GM10266 (cell line): Measurements from ENCODE around the gene SDHC.

Experiments used
- DNase-seq: peaks from one replicate; pipeline ENCODE4 v3.0.0; 2012; ENCODE audit errors: extremely low spot score
- CTCF ChIP-seq: IDR thresholded peaks from 2 replicates; pipeline ENCODE4 v1.5.1; 2012; ENCODE audit warnings: mild to moderate bottlenecking, low read depth; ENCODE audit not compliant: control insufficient read depth, insufficient read depth; ENCODE audit errors: missing control alignments

The SDHC gene, protein sequence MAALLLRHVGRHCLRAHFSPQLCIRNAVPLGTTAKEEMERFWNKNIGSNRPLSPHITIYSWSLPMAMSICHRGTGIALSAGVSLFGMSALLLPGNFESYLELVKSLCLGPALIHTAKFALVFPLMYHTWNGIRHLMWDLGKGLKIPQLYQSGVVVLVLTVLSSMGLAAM

GRCh38 chr1:161314201-161314981 is at the start of gene SDHC:
TSS of gene SDHC (plus strand) at chr1:161314381. CDS start at chr1:161314406, 25 bp downstream.
- peak; percentile 9 for TF ChIP-seq CTCF
- peak; percentile 93 for DNase-seq

GRCh38 chr1:161265305-161265704 is 48.9 kb upstream of the SDHC start:
- DNase-seq, result no peak
- no peak for TF ChIP-seq CTCF

DNA sequence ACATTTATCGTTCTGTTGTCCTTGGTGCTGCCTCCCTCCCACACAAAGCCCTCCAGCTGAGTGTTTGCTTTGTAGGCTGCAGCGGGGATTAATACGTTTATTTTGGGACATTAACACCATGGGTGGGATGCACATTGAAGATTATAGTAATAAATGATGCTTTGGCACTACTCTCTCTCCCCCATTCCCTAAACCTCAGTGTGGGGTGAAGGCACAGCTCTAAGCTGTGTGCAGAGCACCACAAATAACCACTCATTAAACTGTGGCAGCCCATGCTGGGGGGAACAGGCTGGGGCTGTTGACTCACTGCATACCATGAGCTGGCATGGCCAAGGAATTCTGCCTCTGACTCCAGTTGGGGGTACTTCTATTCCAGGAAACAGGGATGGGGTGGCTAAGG is 48.0 kb upstream of the SDHC start:
- DNase-seq, result no peak
- TF ChIP-seq CTCF, result no peak

DNA sequence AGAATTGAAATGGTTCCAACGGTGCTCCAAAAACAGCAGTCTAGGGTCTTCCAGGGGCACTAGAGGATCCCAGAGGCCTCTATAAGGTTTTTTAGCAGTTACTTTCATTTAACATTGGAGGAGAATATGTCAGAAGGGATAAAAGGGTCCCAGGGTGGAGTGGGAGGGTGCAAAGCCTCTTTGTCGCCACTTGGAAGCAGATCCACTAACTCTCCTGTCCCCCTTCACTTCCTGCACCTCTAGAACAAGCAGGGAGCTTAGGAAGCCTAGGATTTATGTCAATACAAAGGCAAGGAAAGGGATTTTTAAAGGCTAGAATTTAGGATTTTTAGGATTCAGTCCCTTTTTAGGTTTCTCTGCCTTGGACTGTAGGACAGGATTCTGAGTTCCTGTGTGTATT is 47.3 kb upstream of the SDHC start:
- TF ChIP-seq CTCF, result no peak
- DNase-seq, result no peak

- no peak for TF ChIP-seq CTCF
- no peak for DNase-seq
Observed at GRCh38 chr1:161267321-161267720, 46.9 kb upstream of the SDHC start.

DNA sequence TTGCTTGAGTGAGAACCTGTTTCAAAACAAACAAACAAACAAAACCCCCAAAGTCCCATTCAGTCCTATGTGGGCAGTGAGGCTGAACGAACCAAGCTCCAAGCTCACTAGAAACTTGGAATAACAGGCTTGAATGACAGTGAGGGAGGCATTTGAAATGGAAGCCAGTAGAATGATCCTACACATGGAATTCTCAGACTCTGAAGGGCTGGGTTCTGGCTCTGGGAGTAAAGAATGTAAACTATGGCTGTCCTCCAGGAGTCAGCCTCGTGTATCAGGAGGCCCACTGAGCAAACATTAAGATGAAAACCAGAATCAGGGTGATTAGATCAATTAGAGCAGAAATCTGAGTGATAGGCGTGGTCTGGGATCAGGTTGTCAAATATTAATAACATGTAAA is 40.8 kb upstream of the SDHC start:
- DNase-seq, result no peak
- no peak for TF ChIP-seq CTCF

DNA sequence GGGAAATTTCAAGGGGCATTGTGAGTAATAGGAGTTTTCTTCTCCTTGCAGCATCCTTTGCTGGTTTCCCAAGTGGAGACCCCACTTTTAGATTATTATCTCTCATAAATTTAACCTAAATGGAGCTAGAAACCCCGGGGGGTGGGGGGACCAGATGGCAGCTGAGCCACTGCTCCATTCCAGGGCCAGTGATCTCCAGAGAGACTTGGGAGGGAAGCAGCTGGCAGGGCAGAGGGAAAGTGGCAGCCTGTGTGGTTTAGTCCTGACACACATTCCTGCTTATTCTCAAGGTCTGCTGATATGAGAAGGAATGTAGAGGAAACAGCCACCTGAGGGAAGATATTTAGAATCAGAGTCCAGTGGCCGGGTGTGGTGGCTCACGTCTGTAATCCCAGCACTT is 39.3 kb upstream of the SDHC start:
- no peak for DNase-seq
- no peak for TF ChIP-seq CTCF
